Vagina (tissue), 2 donors: ENCODE measurements around the gene ASB10. TPM values are rescaled to one million over a fixed set of nuclear protein-coding genes. Genes with fewer than 3 reads are reported as not detected.

Source experiments
- DNase-seq, 2 donors: peaks; one replicate each; pipeline ENCODE4 v3.0.0-alpha.2; 2017; ENCODE audit errors: extremely low spot score in 2 of 2
- H3K27ac ChIP-seq: fragments of 200-600 bp; sonication (generic); one replicate; pipeline ENCODE4 v1.5.1; 2019
- H3K27me3 ChIP-seq: fragments of 200-600 bp; sonication (generic); one replicate; pipeline ENCODE4 v1.5.1; 2019
- H3K36me3 ChIP-seq, 2 donors: fragments of 200-600 bp; sonication (generic); one replicate each; pipeline ENCODE4 v1.5.1; 2017 to 2019
- H3K4me1 ChIP-seq: fragments of 200-600 bp; sonication (generic); one replicate; pipeline ENCODE4 v1.5.1; 2019
- H3K4me3 ChIP-seq, 2 donors: fragments of 200-600 bp; sonication (generic); 1 replicate in 1 of 2; 2 replicates in 1 of 2; pipeline ENCODE4 v1.5.1; 2016 to 2019
- H3K9me3 ChIP-seq: fragments of 200-600 bp; sonication (generic); one replicate; pipeline ENCODE4 v1.5.1; 2019
- CTCF ChIP-seq, 3 experiments: fragments of 450-650 bp in 2 of 3; fragments of 200-600 bp in 1 of 3; sonication (generic) in 1 of 3; IDR thresholded peaks; one replicate each; pipeline ENCODE4 v1.5.1; 2017 to 2019; ENCODE audit warnings: antibody characterized with exemption in 3 of 3, mild to moderate bottlenecking in 2 of 3, moderate library complexity in 2 of 3
- POLR2A ChIP-seq, 2 donors: fragments of 450-650 bp; IDR thresholded peaks; one replicate each; pipeline ENCODE4 v1.6.1; 2017; ENCODE audit warnings: antibody characterized with exemption in 2 of 2, mild to moderate bottlenecking in 2 of 2, moderate library complexity in 2 of 2
- POLR2AphosphoS5 ChIP-seq, 2 donors: sonication (generic); formaldehyde crosslinking; IDR thresholded peaks; one replicate each; pipeline ENCODE4 v1.9.0; 2017; ENCODE audit warnings: antibody characterized with exemption in 2 of 2, mild to moderate bottlenecking in 2 of 2, low read depth in 1 of 2; ENCODE audit not compliant: insufficient read depth in 1 of 2
- intact Hi-C: fragments of 100-400 bp; cut with DNase I; formaldehyde crosslinking; loops from one replicate; pipeline ENCODE4 v1.15.1; 2023
- total RNA-seq: library from RNA; depleted of rRNA; stranded (reverse); fragments of >200 nt; gene quantifications from one replicate; pipeline ENCODE4 v1.2.3, GENCODE V29; 2016

The ASB10 gene
- total RNA-seq, 1 donor from 2014 or later = not detected

- Histone ChIP-seq H3K36me3 (peaks cover 0 to 71% of the 10 kb centered on the region in 2 donors), H3K4me1 (peaks cover 15% of the 10 kb centered on the region), H3K27ac (no peak overlapping the region), H3K9me3 (no peaks in the 10 kb centered on the region), H3K27me3 (no peaks in the 10 kb centered on the region), H3K4me3 (no peak overlapping the region)
- intact Hi-C loops = no loop called here
- DNase-seq = no peak
- TF ChIP-seq POLR2A (IDR thresholded peaks at IDR 0.05) = no peak
- no peak for TF ChIP-seq POLR2AphosphoS5 (IDR thresholded peaks at IDR 0.05; ENCODE audit: insufficient read depth in 1 of 2, low read depth in 1 of 2)
- TF ChIP-seq CTCF (IDR thresholded peaks at IDR 0.05) = no peak
Observed at GRCh38 chr7:151130741-151131157, 56.3 kb downstream of the ASB10 start.

- no peak for DNase-seq
- Histone ChIP-seq H3K27me3 (no peaks in the 10 kb centered on the region), H3K27ac (no peak overlapping the region), H3K4me1 (peaks cover 22% of the 10 kb centered on the region), H3K4me3 (no peak overlapping the region), H3K36me3 (peaks cover 0 to 67% of the 10 kb centered on the region in 2 donors), H3K9me3 (no peaks in the 10 kb centered on the region)
- intact Hi-C loops = no loop called here
- TF ChIP-seq CTCF (IDR thresholded peaks at IDR 0.05) (no peak), POLR2AphosphoS5 (IDR thresholded peaks at IDR 0.05; ENCODE audit: insufficient read depth in 1 of 2, low read depth in 1 of 2) (no peak), POLR2A (IDR thresholded peaks at IDR 0.05) (no peak)
Observed at GRCh38 chr7:151129960-151130591, 57.0 kb downstream of the ASB10 start.

GRCh38 chr7:151129117-151129959 lies 57.7 kb downstream of the ASB10 start:
- H3K36me3 ChIP-seq = peaks cover 0 to 60% of the 10 kb centered on the region in 2 donors
- H3K4me3 ChIP-seq = no peak overlapping the region
- peaks cover 29% of the 10 kb centered on the region for H3K4me1 ChIP-seq
- H3K9me3 ChIP-seq = no peaks in the 10 kb centered on the region
- intact Hi-C loops = no loop called here
- DNase-seq = no peak
- no peaks in the 10 kb centered on the region for H3K27me3 ChIP-seq
- H3K27ac ChIP-seq = no peak overlapping the region
- TF ChIP-seq POLR2AphosphoS5 (IDR thresholded peaks at IDR 0.05; ENCODE audit: insufficient read depth in 1 of 2, low read depth in 1 of 2) (no peak), CTCF (IDR thresholded peaks at IDR 0.05) (no peak), POLR2A (IDR thresholded peaks at IDR 0.05) (no peak)

- Histone ChIP-seq H3K9me3 (no peaks in the 10 kb centered on the region), H3K4me3 (no peak overlapping the region), H3K4me1 (peaks cover 32% of the 10 kb centered on the region), H3K27ac (no peak overlapping the region), H3K36me3 (peaks cover 0 to 53% of the 10 kb centered on the region in 2 donors), H3K27me3 (no peaks in the 10 kb centered on the region)
- no peak for TF ChIP-seq CTCF (IDR thresholded peaks at IDR 0.05)
- no peak for TF ChIP-seq POLR2AphosphoS5 (IDR thresholded peaks at IDR 0.05; ENCODE audit: insufficient read depth in 1 of 2, low read depth in 1 of 2)
- no peak for TF ChIP-seq POLR2A (IDR thresholded peaks at IDR 0.05)
- DNase-seq = no peak
- intact Hi-C loops = no loop called here
Observed at GRCh38 chr7:151128716-151129115, 58.3 kb downstream of the ASB10 start.

GRCh38 chr7:151128144-151128543 lies 58.9 kb downstream of the ASB10 start:
- H3K27ac ChIP-seq = no peak overlapping the region
- intact Hi-C loops = no loop called here
- no peaks in the 10 kb centered on the region for H3K27me3 ChIP-seq
- no peaks in the 10 kb centered on the region for H3K9me3 ChIP-seq
- H3K4me3 ChIP-seq = no peak overlapping the region
- peaks cover 0 to 50% of the 10 kb centered on the region in 2 donors for H3K36me3 ChIP-seq
- no peak for DNase-seq
- peaks cover 32% of the 10 kb centered on the region for H3K4me1 ChIP-seq
- TF ChIP-seq CTCF (IDR thresholded peaks at IDR 0.05) = no peak
- TF ChIP-seq POLR2AphosphoS5 (IDR thresholded peaks at IDR 0.05; ENCODE audit: insufficient read depth in 1 of 2, low read depth in 1 of 2) = no peak
- no peak for TF ChIP-seq POLR2A (IDR thresholded peaks at IDR 0.05)
